Measurements from ENCODE around the gene MLEC.

MLEC gene

DNA sequence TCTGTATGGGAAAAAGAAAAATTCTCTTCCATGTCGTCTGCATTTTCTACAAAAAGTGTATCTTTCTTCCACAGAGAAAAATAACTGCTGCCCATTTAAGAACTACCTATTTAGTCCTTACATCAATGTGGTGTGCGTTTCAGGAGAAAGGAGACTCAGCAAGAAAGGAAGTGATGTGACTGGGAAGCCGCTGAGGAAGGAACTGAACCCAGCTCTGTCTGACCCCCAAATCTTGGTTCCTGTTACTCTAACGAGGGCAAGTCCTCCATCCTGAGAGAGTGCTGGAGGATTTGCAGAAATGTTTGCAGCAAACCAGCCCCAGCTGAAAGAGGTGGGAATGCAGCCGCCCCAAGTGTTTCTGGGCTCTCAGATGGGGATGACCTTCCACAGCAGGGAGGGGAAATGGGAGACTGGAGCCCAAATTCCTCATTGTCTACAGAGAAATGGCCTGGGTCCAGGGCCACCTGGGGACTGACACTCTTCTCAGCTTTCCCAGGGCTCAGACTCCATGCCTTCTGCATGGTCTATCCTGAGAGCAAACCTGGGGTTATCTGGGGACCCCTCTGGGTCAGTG lies 6.7 kb upstream of the MLEC start:
- no peak overlapping the region for H3K4me2 ChIP-seq (ENCODE audit: low read length)
- TF ChIP-seq, protein P1, sequence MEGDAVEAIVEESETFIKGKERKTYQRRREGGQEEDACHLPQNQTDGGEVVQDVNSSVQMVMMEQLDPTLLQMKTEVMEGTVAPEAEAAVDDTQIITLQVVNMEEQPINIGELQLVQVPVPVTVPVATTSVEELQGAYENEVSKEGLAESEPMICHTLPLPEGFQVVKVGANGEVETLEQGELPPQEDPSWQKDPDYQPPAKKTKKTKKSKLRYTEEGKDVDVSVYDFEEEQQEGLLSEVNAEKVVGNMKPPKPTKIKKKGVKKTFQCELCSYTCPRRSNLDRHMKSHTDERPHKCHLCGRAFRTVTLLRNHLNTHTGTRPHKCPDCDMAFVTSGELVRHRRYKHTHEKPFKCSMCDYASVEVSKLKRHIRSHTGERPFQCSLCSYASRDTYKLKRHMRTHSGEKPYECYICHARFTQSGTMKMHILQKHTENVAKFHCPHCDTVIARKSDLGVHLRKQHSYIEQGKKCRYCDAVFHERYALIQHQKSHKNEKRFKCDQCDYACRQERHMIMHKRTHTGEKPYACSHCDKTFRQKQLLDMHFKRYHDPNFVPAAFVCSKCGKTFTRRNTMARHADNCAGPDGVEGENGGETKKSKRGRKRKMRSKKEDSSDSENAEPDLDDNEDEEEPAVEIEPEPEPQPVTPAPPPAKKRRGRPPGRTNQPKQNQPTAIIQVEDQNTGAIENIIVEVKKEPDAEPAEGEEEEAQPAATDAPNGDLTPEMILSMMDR (IDR thresholded peaks at IDR 0.05) = no peak
- no peaks in the 10 kb centered on the region for H3K4me1 ChIP-seq
- H3K9me3 ChIP-seq (ENCODE audit: control insufficient read depth, low read length) = no peaks in the 10 kb centered on the region
- H3K79me2 ChIP-seq = no peaks in the 10 kb centered on the region
- H3K36me3 ChIP-seq (ENCODE audit: control insufficient read depth, insufficient read depth, low read length) = no peaks in the 10 kb centered on the region
- no peak overlapping the region for H2AFZ ChIP-seq
- H3K27ac ChIP-seq = no peak overlapping the region
- H3K27me3 ChIP-seq (ENCODE audit: control insufficient read depth, insufficient read depth, low read length) = no peaks in the 10 kb centered on the region
- H3K4me3 ChIP-seq (ENCODE audit: low read depth, low read length) = no peak overlapping the region
- H3K9ac ChIP-seq = no peak overlapping the region

- peaks cover 11% of the 10 kb centered on the region for H3K4me1 ChIP-seq
- TF ChIP-seq, protein P1 (IDR thresholded peaks at IDR 0.05) = no peak
- no peaks in the 10 kb centered on the region for H3K36me3 ChIP-seq (ENCODE audit: control insufficient read depth, insufficient read depth, low read length)
- H3K9ac ChIP-seq = no peak overlapping the region
- peaks cover 17% of the 10 kb centered on the region for H3K79me2 ChIP-seq
- H3K4me2 ChIP-seq (ENCODE audit: low read length) = no peak overlapping the region
- H3K9me3 ChIP-seq (ENCODE audit: control insufficient read depth, low read length) = no peaks in the 10 kb centered on the region
- peak overlapping the region; percentile 17 for H2AFZ ChIP-seq
- H3K4me3 ChIP-seq (ENCODE audit: low read depth, low read length) = no peak overlapping the region
- H3K27me3 ChIP-seq (ENCODE audit: control insufficient read depth, insufficient read depth, low read length) = no peaks in the 10 kb centered on the region
- H3K27ac ChIP-seq = no peak overlapping the region
Observed at GRCh38 chr12:120684523-120684932, 2.4 kb upstream of the MLEC start.

GRCh38 chr12:120685522-120685921 lies 1.4 kb upstream of the MLEC start:
- no peak overlapping the region for H3K4me2 ChIP-seq (ENCODE audit: low read length)
- peak overlapping the region; percentile 84 for H3K4me3 ChIP-seq (ENCODE audit: low read depth, low read length)
- H3K27ac ChIP-seq = peak overlapping the region; percentile 94
- H3K36me3 ChIP-seq (ENCODE audit: control insufficient read depth, insufficient read depth, low read length) = no peaks in the 10 kb centered on the region
- TF ChIP-seq, protein P1 (IDR thresholded peaks at IDR 0.05) = no peak
- peaks cover 21% of the 10 kb centered on the region for H3K79me2 ChIP-seq
- no peaks in the 10 kb centered on the region for H3K27me3 ChIP-seq (ENCODE audit: control insufficient read depth, insufficient read depth, low read length)
- H3K9me3 ChIP-seq (ENCODE audit: control insufficient read depth, low read length) = no peaks in the 10 kb centered on the region
- H2AFZ ChIP-seq = peak overlapping the region; percentile 82
- no peak overlapping the region for H3K9ac ChIP-seq
- H3K4me1 ChIP-seq = peaks cover 15% of the 10 kb centered on the region

DNA sequence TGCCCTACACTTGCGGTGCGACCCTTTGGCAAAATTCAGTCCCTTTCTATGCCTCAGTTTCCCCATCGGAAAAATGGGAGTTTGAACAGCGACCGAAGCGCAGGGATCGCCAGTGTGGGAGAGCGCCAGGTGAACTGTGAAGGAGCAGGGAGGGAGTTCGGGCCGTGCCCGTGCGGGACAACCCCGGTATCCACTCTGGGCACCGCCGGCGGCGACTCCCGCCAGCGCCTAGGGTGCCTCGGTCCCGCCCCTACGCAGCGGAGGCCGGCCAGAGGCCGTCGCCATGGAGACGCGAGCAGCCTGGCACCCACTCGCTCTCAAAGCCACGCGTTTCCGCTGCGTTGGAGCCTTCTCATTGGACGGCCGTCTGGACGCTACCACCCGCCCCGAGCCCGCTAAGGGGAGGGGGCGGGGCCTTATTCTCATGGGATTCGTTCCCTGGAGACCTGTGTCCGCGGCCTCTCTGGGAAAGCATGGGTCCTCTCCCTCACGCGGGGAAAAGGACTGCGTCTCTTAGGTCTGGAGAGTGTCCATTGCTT lies 729 bp upstream of the MLEC start:
- H2AFZ ChIP-seq = peak overlapping the region; percentile 82
- H3K9ac ChIP-seq = peak overlapping the region; percentile 16
- peaks cover 26% of the 10 kb centered on the region for H3K79me2 ChIP-seq
- peak overlapping the region; percentile 84 for H3K4me3 ChIP-seq (ENCODE audit: low read depth, low read length)
- H3K27me3 ChIP-seq (ENCODE audit: control insufficient read depth, insufficient read depth, low read length) = no peaks in the 10 kb centered on the region
- peak overlapping the region; percentile 94 for H3K27ac ChIP-seq
- H3K9me3 ChIP-seq (ENCODE audit: control insufficient read depth, low read length) = no peaks in the 10 kb centered on the region
- H3K4me2 ChIP-seq (ENCODE audit: low read length) = peak overlapping the region; percentile 77
- H3K4me1 ChIP-seq = peaks cover 22% of the 10 kb centered on the region
- TF ChIP-seq, protein P1 (IDR thresholded peaks at IDR 0.05) = no peak
- H3K36me3 ChIP-seq (ENCODE audit: control insufficient read depth, insufficient read depth, low read length) = no peaks in the 10 kb centered on the region

Measured in parathyroid adenoma (tissue), 2 donors.